Eye (tissue), 1 donor: ENCODE data around the gene DCP2.

Experiments used
- DNase-seq: peaks from one replicate; pipeline ENCODE4 v3.0.0-alpha.2; 2015

The DCP2 gene

DNA sequence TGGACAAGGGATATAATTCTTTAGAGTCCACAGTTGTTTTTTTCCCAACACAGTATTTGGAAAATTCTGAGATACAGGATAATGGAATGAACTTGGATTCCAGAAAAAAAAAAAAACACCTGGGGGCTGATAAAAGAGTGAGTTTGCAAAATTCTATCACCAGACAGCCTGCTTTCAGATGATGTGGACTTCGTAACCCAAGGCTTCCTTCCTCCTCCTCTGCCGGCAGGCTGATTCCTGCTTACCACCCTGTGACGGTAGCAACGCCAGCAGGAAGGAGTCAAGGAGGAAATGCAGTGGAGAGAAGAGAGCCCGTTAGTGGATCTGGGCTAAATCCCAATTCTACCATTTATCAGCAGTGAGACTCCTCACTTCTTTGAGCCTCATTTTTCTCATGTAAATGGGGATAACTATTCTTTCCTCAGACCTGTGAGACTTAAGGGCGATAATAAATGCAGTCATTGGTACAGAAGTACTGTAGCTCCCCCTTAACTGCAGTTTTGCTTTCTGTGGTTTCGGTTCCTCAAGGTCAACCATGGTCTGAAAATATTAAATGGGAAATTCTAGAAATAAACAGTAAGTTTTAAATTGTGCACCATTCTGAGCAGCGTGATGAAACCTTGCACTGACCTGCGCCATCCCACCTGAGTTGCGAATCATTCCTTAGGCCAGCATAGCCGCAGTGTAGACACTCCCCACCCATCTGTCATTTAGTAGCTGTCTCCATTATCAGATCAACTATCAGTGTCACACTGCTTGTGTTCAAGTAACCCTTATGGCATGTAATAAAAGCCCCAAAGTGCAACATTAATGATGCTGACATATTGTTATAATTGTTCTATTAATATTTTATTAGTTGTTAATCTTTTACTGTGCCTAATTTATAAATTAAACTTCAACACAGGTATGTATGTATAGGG lies 71.4 kb downstream of the DCP2 start:
- no peak for DNase-seq

DNA sequence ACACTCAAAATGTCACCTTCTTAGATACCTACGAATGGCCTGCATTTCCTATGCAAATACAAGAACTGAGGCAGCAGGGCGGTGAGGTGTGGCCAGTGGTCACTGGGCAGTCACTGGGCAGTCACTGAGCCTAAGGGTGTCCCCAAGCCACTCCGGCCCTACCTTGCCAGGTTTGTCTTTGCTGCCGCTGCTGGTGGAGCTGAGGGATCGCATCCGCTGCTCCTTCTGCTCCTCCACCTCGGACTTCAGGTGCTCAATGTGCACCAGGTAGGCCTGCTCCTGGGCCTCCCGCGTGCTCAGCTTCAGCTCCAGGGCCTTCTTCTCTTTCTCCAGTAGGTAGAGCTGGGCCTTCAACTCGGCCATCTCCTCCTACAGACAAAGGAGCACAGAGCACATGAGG lies 72.3 kb downstream of the DCP2 start:
- no peak for DNase-seq

DNA sequence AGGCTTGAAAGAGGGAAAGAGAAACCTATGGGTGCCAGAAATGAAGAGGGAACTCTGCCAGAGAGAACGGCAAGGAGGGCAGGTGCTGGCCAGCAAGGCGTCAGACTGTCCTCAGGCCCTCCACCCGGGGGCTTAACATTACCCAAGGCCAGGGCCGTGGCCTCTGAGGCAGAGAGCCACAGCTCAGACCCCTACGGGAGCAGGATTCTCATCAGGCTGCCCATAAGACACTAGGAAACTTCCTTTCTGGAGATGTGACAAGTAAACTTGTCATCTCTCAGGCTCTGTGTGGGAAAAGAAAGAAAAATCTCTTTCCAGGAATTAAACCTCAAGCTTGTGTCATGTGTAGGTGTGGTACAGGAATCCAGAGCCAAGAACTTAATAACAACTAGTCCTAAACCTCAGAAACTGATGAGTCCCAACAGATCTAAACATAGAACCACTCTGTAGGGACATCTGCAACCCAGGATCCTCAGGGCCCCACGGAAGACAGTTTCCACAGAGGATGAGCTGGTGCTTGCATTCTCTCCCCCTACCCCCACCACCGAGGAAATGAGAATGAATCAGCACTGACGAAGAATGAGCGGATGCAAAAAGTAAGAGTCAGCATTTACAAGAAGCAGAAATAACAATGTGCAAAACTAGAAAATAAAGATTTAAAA lies 74.3 kb downstream of the DCP2 start:
- DNase-seq, result no peak

DNA sequence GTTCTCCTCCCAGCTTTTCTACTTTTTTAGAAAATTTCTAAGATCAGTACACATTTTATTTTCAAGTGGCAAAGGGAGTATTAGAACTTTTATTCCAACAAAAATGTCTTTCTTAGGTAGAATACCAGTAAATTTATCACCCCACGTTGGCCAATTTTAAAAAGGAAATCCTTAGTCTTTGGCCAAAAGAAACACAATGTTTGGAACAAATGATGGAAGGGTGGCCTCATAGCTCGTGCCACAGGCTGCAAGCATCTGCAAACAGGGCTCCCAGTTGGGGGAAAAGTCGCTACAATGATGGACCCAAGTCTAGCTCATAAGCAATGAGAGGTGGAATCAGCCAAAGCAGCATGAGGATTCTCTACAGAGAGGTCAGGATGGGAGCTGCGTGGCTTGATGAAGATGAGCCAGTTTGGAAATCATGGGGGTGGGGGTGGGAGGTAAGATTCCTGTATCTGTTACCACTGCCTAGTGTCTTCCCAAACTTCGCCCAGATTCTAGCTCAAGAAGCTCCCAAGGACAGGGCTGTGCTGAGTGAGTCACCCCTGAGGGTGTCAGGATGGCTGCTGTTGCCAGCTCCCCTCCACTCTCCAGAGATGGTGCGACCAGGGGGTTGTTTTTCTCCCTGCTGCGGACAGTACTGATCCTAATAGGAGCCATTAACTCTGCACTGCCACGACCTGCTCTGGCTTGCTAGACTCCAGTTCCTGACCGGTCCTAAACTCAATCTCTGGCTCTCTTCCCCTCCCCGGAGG lies 75.6 kb downstream of the DCP2 start:
- DNase-seq, result no peak

DNA sequence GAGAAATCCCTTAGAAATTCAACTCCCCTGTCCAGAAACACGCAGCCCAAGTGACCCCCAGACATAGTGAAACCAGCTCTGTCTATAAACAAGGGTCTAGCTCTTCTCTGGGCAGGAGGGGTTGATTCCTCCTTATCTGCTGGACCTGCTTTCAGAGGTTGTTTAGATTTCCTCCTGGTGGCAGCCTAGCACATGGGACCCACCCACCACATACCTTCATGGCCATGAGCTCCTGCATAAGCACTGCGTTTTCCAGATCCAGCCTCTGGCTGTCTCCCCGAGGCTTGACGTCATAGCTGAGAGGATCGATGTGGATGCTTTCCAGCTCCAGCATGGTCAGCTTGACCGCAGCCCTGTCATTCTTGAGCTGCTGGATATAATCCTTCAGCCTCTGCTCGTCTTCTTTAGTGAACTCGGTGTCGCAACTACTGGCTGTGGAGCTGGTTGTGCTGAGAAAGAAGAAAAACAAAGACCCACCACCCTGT lies 77.0 kb downstream of the DCP2 start:
- DNase-seq, result no peak

DNA sequence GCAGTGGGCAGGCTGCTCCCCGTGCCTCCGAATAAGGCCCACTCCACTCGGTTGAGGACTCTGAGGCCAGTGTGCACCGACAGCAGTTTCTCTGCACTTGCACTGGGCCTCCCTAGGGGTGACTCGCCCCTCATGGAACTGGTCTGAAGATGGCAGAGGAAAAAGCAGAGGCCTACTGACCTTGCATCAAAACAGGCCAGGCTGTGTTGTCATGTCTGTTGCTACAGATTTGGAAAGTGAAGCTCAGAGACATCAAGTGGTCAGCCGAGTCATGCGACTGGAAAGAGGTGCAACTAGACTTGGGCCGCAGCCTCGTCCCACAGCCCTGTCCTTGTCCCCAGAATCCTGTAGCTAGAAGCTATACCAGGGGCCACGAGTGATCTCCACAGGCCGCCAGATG lies 78.3 kb downstream of the DCP2 start:
- DNase-seq, result no peak

DNA sequence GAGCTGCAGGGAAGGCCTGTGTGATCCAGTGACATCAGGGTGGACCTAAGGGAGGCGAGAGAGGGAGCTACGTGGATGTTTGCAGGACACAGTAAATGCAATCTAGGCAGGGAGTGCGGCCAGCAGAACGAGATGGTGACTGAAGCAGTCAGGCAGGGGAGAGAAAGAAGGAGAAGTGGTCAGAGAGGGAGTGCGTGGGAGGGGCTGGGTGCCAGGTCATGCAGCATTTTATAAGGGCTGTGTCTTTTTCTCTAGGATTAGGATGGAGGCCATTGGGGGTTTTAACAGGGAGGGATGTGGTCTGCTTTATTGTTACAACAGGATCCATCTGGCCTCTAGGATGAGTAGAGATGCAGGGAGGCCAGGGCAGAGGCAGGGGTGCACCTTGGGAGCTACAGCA lies 80.4 kb downstream of the DCP2 start:
- no peak for DNase-seq

DNA sequence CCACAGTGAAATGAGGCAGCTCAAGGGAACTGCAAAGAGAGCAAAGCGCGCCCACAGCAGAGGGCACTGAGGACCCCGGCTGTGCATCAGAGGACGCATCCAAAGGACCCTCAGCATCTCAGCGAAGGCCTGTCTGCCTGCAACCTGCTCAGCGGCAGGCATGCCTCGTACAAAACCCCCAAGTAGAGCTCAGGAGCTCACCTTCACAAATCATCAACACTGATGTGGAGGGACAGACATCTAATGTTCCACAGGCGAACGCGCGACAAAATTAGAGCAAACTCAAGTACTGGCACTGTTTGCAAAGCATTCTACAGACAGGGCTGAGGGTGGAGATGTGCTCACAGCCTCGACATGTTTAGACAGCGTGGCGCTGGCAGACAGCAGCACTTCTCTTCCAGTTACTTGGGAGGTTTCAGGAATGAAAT lies 81.0 kb downstream of the DCP2 start:
- no peak for DNase-seq

DNA sequence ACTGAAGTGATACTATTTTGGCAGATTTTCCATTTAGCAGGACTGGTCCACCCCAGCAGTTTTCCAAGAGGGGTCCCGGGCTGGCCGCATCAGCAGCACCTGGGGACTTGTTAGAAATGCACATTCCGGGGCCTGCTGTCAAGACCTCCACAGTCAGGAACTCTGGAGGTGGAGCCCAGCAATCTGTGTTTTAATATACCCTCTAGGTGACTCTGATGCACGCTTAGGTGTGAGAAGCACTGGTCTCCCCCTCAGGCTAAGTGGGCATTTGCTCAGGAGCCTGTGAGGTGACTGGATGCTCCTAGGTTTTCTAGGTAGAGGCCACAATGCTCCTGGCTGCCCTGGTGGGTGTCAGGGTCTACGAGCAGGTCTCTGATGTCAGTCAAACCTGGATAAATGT lies 81.7 kb downstream of the DCP2 start:
- DNase-seq, result peak; percentile 26

DNA sequence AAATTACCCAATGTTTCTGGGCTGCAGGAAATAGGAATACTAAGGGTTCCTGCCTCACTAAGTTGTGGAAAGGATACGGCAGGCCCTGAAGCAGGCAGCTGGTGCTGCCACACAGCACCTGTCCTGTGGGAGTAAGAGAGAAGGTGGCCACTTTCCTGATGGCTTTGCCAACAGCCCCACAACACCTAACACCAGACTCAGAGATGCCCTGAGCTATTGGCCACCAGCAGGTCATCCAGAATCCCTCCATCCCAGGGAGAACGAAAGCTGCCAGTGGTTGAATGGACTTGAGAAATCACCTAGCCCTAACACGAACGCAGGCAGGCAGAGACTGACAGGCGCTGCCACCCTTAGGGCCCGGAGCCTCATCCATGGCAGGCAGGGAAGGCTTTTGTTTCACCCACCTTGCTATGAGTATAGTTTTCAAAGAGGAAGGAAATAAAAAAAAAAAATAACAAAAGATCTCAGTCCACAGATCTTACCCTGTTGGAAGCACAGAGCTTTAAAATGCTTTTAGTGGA lies 82.2 kb downstream of the DCP2 start:
- no peak for DNase-seq

DNA sequence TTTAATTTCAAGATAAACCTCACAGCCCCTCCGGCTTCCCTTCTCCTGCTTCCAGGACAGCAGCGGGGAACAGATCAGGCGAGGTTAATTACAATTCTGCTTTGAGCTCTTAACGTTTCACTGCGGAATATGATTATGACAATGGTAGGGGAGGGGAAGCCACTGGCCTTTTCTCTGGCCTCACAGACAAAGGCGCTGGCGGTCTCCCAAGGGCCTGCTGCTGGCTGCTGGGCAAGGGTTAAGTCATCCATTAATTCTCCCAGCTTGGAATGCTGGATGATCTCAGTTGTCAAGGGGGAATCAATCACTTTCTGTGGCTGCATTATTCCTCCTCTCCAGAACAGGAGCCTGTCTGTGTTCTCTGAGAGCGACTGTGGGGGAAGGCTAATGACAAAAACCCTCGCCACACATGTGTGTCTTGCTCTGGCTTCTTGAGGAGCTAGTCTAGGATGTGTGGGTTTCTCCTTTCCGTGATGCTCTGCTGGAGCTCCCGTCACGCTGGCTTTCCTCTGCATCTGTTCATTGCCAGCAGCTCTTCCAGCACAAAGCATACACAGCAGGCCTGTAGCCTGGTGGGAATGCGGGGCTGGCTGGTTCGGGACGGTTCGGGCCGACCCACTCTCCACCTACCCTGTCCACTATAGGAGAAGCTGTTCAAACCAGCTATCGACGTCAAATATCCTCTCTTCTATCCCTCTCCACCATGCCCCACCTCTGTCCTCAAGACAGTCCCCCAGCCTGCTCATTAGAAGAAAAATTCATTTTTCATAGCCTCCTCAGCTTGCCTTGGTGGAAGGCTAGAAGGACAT lies 82.8 kb downstream of the DCP2 start:
- peak; percentile 90 for DNase-seq

DNA sequence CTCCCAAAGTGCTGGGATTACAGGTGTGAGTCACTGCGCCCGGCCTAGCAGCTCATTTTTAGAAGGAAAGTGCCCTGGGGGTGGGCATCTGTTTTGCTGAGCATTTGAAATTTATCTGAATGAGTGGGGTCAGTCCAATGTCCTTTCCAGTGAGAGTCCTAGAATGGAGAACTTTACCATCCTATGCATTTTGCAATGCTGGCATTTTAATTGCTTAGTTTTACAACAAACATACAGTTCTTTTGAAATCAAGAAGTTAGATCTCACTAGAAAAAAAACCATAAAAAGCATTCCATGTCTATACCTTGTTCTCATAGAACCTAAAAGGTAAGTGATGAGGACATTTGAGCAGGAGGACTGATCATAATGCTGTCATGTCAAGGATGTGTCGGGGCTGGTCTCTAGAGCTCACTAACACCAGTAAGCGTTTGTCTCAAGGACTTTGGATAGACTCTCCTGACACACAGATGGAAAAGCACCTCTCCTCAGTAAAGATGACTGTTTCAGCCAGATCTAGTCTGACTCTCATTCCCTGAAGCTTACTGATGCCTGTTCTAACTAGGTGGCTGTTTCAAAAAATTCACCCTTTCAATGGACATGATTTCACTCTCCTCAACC lies 83.9 kb downstream of the DCP2 start:
- DNase-seq, result no peak

DNA sequence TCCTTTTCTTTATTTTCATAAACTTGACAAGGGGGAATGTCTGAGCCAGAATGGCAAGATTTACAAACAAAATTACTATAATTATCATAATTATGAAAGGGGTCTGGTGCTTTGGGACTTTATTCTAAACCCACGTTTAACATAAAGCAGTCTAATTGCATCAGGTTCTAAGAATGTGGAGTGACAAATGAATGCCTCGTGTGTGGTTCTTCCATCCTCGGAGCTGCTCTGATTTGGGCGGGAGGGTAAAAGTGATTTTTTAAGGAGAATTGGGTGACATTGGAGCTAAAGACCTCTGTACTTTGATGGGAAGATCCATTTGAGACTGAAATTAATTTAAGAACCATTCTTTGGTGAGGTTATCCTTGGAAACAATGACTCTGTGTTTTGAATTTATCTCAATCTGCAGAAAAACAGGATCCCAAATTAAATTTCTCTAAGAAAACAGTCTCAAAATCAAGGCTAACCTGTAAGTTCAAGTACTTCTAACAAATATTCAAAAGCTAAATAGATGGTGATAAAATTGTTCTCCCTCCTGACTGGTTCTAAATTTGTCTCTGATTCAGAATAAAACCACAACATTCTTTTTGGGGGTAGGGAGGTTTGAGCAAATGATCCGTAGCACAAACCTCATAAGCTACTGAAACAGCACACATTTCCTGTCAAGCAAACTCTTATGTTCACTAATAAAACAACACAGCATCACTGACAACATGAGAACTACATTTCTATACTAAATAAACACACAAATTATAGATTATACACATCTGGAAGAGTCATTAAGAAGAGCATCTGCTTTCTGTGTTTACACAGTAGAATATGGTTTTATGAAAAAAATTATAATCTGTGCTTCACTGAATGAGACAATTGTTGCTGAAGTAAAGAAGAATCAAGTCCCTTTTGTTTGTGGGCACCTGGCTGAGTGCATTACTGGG lies 85.5 kb downstream of the DCP2 start:
- DNase-seq, result no peak

DNA sequence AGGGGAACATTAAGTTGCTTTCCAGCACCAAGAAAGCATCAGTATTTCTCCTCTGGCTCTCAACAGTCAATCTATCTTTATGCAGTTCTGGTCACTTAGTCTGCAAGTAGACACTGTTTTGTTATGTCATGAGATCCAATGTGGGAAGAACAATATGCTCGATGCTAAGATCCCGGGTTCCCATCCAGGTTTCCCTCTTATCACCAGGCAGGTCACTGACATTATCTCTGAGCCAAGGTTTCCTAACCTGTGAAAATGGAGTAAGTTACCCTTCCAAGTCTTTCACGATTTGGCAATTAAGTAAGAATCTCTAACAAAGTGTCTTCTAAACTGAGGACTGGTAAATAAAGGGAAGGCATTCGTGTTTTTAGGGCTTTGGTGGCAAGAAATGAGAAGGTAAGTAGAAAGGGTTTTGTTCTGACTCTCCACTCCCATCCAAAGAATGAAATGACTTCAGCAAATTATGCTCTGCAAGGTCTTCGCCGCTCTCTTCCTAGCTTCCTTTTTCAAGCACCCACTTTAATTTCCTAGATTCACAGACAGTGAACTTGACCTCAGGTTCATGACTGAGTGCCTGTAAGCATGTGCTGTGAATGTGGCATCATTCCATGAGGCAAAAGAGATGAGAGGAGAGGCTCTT lies 86.4 kb downstream of the DCP2 start:
- DNase-seq, result no peak

DNA sequence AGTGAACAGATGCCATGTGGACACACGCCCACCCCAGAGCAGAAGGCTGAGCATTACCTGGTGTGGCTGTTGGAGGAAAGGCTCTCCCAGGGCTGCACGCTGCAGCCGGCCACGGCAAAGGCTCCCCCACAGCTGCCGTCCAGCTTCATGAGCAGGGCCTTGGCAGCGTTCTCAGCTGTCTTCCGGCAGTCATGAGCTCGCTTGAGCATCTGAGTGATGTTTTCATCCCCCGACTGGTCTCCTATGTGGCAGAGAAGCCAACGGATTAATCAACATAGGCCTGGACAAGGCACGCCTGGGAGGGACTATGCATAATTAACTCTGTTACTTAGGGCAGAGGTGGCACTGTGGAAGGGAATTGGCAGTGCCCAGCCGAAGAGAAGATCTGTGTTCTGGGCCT lies 87.3 kb downstream of the DCP2 start:
- no peak for DNase-seq

DNA sequence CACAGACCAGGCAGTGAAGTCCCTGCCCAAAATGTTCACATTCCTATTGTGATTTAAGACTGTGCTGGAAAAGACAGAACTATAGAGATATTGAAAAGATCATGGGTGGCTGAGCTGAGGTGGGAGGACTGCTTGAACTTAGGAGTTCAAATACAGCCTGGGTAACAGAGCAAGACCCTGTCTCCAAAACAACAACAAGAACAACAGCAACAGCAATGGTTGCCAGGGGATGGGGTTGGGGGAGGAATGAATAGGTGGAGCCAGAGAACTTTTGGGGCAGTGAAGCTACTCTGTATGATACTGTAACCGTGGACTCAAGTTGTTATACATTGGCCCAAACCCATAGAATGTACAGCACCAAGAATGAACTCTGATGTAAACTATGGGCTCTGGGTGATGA lies 88.2 kb downstream of the DCP2 start:
- no peak for DNase-seq

DNA sequence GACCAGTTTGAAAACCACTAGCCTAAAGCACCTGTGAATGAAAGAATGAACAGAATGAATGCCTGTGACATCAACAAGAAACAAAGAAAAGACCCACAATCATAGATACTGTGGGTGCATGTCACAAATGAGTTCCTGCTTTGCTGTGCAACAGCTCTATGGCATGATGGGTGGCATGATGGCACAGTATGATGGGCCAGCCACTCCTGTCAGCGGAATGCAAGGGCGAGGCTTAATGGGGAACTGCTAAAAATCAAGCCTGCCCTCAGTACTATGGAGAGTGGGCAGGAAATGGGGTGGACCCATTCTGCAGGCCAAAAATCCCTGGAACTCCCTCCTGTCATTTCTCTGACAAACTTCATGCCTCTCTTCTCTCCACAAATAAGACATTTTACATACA lies 89.0 kb downstream of the DCP2 start:
- DNase-seq, result no peak

DNA sequence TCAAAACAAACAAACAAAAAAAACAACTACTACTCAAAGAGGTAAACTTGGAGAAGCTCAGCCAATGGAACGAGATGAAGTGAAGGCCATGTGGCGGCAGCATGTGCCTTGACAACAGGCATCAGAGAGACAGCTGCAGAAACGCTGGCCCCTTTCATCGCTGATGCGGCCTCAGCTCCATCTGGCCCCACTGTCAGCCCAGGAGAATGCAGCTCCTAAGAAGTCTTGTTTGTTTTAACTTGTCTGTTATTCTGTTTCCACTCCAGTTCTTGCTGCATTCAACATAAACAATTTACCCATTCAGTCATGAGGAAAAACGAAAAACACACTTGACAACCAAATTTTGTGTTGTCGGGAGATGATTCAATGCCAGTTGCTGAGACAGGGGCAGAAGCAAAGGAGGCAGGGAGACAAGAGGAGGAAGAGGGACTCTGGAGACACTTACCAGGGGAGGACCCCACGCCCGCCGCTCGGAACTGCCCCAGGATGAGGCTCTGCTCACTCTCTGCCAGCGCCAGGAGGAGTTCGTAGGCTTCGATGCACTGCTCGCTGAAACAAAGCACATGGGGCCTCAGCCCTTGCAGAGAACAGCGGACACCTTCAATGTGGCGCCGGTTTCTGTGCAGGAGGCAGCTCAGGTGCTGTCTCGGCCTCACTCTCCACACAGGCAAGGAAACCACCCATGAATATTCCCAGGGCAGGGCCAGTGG lies 91.2 kb downstream of the DCP2 start:
- peak; percentile 72 for DNase-seq

DNA sequence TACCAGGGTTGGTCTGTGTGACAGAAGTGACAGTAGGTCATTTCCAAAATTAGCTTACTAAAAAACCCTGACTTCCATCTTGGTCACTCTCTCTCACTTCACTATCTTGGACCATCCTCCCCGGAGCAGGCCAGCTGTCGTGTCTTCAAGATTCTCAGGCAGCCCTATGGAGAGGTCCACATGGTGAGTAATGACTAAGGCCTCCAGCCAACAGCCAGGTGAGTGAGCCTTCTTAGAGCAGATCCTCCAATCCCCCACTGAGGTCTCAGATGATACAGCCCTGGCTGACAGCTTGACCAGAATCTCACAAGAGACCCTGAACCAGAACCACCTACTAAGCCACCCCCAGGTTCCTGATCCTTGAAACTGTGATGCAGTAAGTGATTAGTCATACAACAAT lies 92.0 kb downstream of the DCP2 start:
- DNase-seq, result no peak
